ENCODE data around the gene CLMP.

DNA sequence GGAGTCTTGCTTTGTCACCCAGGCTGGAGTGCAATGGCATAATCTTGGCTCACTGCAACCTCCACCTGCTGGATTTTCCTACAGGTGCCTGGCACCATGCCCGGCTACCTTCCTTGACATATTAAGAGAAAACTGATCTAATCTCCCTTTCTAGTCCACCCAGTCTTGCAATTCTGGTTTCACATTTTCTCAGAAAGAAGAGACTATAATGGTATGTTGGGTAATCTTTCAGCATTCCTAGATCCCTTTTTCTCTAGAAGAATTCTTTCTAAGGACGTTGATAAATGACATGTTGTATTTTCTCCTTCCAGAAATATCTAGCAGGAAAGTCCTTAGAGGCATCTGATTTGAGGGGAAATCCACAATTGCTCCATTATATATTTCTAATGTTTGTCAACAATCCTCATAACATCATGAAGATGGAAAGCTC lies 122.7 kb downstream of the CLMP start:
- TF ChIP-seq MAX (IDR thresholded peaks at IDR 0.05) (no peak), YY1 (IDR thresholded peaks at IDR 0.05; ENCODE audit: low read depth) (no peak), RAD21 (IDR thresholded peaks at IDR 0.05; ENCODE audit: low read depth) (no peak), EP300 (IDR thresholded peaks at IDR 0.05; ENCODE audit: borderline replicate concordance) (no peak; the same call in 1 of the 2 replicates), TAF1 (IDR thresholded peaks at IDR 0.05; ENCODE audit: low read depth) (no peak), TEAD4 (IDR thresholded peaks at IDR 0.05) (no peak), ZBTB7A (IDR thresholded peaks at IDR 0.05; ENCODE audit: low read depth) (no peak), CEBPB (IDR thresholded peaks at IDR 0.05) (peak; percentile 54; the same call in 1 of the 2 replicates), NFIC (IDR thresholded peaks at IDR 0.05) (peak; percentile 92)
